ENCODE data around the gene SLC40A1. TPM values are rescaled to one million over a fixed set of nuclear protein-coding genes. Genes with fewer than 3 reads are reported as not detected.

The SLC40A1 gene
- total and polyA plus RNA-seq, 4 donors, result 97.4 to 572 (median 168) TPM

DNA sequence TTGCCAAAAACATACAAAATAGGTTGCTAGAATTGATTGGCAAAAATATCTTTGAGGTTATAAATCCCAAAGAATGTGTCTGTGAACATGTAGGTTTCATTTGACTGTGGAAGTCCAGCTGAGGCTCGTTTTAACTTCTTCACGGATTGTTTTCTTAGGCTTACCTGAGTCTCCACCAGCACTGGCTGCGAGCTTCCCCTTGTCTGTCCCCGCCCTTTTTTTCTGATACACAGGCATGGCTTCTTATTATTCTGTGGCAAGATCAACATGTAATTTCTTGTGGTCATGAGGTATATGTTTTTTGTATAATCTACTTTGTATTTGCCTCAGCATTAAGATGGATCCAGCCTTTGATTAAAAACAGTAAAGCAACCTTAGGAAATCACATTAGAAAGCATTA, 7.2 kb upstream of the SLC40A1 start:
- Histone ChIP-seq H3K9ac (ENCODE audit: low read depth in 1 of 2, low read length in 2 of 2) (no peak overlapping the region), H3K27me3 (ENCODE audit: control insufficient read depth in 4 of 4, insufficient read depth in 4 of 4, low read length in 3 of 4) (no peaks in the 10 kb centered on the region), H3K4me3 (ENCODE audit: low read depth in 1 of 3, low read length in 3 of 3) (no peak overlapping the region), H3K27ac (ENCODE audit: low read depth in 1 of 2, low read length in 2 of 2) (no peak overlapping the region), H3K36me3 (ENCODE audit: control insufficient read depth in 4 of 4, insufficient read depth in 3 of 4, low read depth in 1 of 4, low read length in 3 of 4) (no peaks in the 10 kb centered on the region), H3K4me1 (ENCODE audit: control insufficient read depth in 4 of 4, insufficient read depth in 4 of 4, low read length in 3 of 4) (peaks cover 0 to 10% (median 6%) of the 10 kb centered on the region in 4 donors), H3K9me3 (ENCODE audit: control insufficient read depth in 4 of 4, low read length in 3 of 4) (no peaks in the 10 kb centered on the region)
- TF ChIP-seq FOXA2 (IDR thresholded peaks at IDR 0.05) (no peak), RXRA (IDR thresholded peaks at IDR 0.05) (no peak), SP1 (IDR thresholded peaks at IDR 0.05) (no peak), HNF4G (IDR thresholded peaks at IDR 0.05) (no peak), YY1 (IDR thresholded peaks at IDR 0.05) (no peak), RAD21 (IDR thresholded peaks at IDR 0.05) (no peak), GABPA (IDR thresholded peaks at IDR 0.05 in 1 of 2, conservative IDR thresholded peaks at IDR 0.05 in 1 of 2) (no peak), ZBTB33 (IDR thresholded peaks at IDR 0.05) (no peak), TAF1 (conservative IDR thresholded peaks at IDR 0.05) (no peak), FOXA1 (IDR thresholded peaks at IDR 0.05) (no peak), NR2F2 (IDR thresholded peaks at IDR 0.05) (no peak), MAX (IDR thresholded peaks at IDR 0.05) (no peak), JUND (IDR thresholded peaks at IDR 0.05) (no peak)
- TF ChIP-seq, protein P1, sequence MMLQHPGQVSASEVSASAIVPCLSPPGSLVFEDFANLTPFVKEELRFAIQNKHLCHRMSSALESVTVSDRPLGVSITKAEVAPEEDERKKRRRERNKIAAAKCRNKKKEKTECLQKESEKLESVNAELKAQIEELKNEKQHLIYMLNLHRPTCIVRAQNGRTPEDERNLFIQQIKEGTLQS (IDR thresholded peaks at IDR 0.05), result no peak
- TF ChIP-seq, protein P2, sequence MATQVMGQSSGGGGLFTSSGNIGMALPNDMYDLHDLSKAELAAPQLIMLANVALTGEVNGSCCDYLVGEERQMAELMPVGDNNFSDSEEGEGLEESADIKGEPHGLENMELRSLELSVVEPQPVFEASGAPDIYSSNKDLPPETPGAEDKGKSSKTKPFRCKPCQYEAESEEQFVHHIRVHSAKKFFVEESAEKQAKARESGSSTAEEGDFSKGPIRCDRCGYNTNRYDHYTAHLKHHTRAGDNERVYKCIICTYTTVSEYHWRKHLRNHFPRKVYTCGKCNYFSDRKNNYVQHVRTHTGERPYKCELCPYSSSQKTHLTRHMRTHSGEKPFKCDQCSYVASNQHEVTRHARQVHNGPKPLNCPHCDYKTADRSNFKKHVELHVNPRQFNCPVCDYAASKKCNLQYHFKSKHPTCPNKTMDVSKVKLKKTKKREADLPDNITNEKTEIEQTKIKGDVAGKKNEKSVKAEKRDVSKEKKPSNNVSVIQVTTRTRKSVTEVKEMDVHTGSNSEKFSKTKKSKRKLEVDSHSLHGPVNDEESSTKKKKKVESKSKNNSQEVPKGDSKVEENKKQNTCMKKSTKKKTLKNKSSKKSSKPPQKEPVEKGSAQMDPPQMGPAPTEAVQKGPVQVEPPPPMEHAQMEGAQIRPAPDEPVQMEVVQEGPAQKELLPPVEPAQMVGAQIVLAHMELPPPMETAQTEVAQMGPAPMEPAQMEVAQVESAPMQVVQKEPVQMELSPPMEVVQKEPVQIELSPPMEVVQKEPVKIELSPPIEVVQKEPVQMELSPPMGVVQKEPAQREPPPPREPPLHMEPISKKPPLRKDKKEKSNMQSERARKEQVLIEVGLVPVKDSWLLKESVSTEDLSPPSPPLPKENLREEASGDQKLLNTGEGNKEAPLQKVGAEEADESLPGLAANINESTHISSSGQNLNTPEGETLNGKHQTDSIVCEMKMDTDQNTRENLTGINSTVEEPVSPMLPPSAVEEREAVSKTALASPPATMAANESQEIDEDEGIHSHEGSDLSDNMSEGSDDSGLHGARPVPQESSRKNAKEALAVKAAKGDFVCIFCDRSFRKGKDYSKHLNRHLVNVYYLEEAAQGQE (IDR thresholded peaks at IDR 0.05), result no peak
- TF ChIP-seq, protein P3, sequence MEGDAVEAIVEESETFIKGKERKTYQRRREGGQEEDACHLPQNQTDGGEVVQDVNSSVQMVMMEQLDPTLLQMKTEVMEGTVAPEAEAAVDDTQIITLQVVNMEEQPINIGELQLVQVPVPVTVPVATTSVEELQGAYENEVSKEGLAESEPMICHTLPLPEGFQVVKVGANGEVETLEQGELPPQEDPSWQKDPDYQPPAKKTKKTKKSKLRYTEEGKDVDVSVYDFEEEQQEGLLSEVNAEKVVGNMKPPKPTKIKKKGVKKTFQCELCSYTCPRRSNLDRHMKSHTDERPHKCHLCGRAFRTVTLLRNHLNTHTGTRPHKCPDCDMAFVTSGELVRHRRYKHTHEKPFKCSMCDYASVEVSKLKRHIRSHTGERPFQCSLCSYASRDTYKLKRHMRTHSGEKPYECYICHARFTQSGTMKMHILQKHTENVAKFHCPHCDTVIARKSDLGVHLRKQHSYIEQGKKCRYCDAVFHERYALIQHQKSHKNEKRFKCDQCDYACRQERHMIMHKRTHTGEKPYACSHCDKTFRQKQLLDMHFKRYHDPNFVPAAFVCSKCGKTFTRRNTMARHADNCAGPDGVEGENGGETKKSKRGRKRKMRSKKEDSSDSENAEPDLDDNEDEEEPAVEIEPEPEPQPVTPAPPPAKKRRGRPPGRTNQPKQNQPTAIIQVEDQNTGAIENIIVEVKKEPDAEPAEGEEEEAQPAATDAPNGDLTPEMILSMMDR (IDR thresholded peaks at IDR 0.05; ENCODE audit: low read depth, low read length, missing input control), result no peak
- 78% methylated on average over 4 of the region's 4 CpGs for WGBS
- no peak for DNase-seq (ENCODE audit: low spot score)

- 87% methylated on average over 4 of the region's 4 CpGs for WGBS
- TF ChIP-seq ZBTB33 (IDR thresholded peaks at IDR 0.05) (no peak), GABPA (IDR thresholded peaks at IDR 0.05 in 1 of 2, conservative IDR thresholded peaks at IDR 0.05 in 1 of 2) (no peak), FOXA2 (IDR thresholded peaks at IDR 0.05) (no peak), RXRA (IDR thresholded peaks at IDR 0.05) (no peak), FOXA1 (IDR thresholded peaks at IDR 0.05) (no peak), EGR1 (IDR thresholded peaks at IDR 0.05; ENCODE audit: low read depth in 2 of 2) (no peak), RAD21 (IDR thresholded peaks at IDR 0.05) (no peak), SP1 (IDR thresholded peaks at IDR 0.05) (no peak), HNF4A (conservative IDR thresholded peaks at IDR 0.05) (no peak), YY1 (IDR thresholded peaks at IDR 0.05) (no peak), NR2F2 (IDR thresholded peaks at IDR 0.05) (no peak), JUND (IDR thresholded peaks at IDR 0.05) (no peak), TAF1 (conservative IDR thresholded peaks at IDR 0.05) (no peak)
- TF ChIP-seq, protein P1 (IDR thresholded peaks at IDR 0.05), result no peak
- TF ChIP-seq, protein P3 (IDR thresholded peaks at IDR 0.05; ENCODE audit: low read depth, low read length, missing input control), result no peak
Measured at GRCh38 chr2:189585226-189585756, 4.7 kb upstream of the SLC40A1 start.

More at GRCh38 chr2:189585226-189585756, 4.7 kb upstream of the SLC40A1 start:
- H3K4me3 ChIP-seq (ENCODE audit: low read depth in 1 of 3, low read length in 3 of 3), result no peak overlapping the region
- no peak overlapping the region for H3K27ac ChIP-seq (ENCODE audit: low read depth in 1 of 2, low read length in 2 of 2)
- no peaks in the 10 kb centered on the region for H3K27me3 ChIP-seq (ENCODE audit: control insufficient read depth in 4 of 4, insufficient read depth in 4 of 4, low read length in 3 of 4)
- DNase-seq (ENCODE audit: low spot score), result no peak
- no peak overlapping the region for H3K9ac ChIP-seq (ENCODE audit: low read depth in 1 of 2, low read length in 2 of 2)
- no peaks in the 10 kb centered on the region for H3K9me3 ChIP-seq (ENCODE audit: control insufficient read depth in 4 of 4, low read length in 3 of 4)
- peaks cover 0 to 21% (median 13%) of the 10 kb centered on the region in 4 donors for H3K4me1 ChIP-seq (ENCODE audit: control insufficient read depth in 4 of 4, insufficient read depth in 4 of 4, low read length in 3 of 4)
- H3K36me3 ChIP-seq (ENCODE audit: control insufficient read depth in 4 of 4, insufficient read depth in 3 of 4, low read depth in 1 of 4, low read length in 3 of 4), result no peaks in the 10 kb centered on the region
